A673 (cell line): Measurements from ENCODE around the gene GPR137C.

Experiments used
- EZH2 ChIP-seq: fragments of 200-600 bp; sonication (generic); IDR thresholded peaks from 2 replicates; pipeline ENCODE4 v1.6.1; 2017; ENCODE audit warnings: borderline replicate concordance, low read depth, mild to moderate bottlenecking, mixed read lengths, antibody characterized with exemption, low read length; ENCODE audit not compliant: poor library complexity, severe bottlenecking
- TF ChIP-seq, protein P1 (sequence below): fragments of 300-800, 200-600 bp; sonication (generic); conservative IDR thresholded peaks from 2 replicates; pipeline ENCODE4 v1.5.1; 2017; ENCODE audit warnings: low read depth, mild to moderate bottlenecking, antibody characterized with exemption, low read length, moderate library complexity, mixed read lengths

- TF ChIP-seq, protein P1, sequence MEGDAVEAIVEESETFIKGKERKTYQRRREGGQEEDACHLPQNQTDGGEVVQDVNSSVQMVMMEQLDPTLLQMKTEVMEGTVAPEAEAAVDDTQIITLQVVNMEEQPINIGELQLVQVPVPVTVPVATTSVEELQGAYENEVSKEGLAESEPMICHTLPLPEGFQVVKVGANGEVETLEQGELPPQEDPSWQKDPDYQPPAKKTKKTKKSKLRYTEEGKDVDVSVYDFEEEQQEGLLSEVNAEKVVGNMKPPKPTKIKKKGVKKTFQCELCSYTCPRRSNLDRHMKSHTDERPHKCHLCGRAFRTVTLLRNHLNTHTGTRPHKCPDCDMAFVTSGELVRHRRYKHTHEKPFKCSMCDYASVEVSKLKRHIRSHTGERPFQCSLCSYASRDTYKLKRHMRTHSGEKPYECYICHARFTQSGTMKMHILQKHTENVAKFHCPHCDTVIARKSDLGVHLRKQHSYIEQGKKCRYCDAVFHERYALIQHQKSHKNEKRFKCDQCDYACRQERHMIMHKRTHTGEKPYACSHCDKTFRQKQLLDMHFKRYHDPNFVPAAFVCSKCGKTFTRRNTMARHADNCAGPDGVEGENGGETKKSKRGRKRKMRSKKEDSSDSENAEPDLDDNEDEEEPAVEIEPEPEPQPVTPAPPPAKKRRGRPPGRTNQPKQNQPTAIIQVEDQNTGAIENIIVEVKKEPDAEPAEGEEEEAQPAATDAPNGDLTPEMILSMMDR: no peak
- no peak for TF ChIP-seq EZH2
Observed at GRCh38 chr14:52683985-52684520, 131.4 kb downstream of the GPR137C start.
